Measurements from ENCODE around the gene THBS3.

Gene THBS3

GRCh38 chr1:155186794-155187455, 20.8 kb downstream of the THBS3 start:
- DNase-seq: peak; percentile 63

GRCh38 chr1:155186067-155186793, 21.5 kb downstream of the THBS3 start:
- DNase-seq: peak; percentile 63

GRCh38 chr1:155185783-155186066, 22.0 kb downstream of the THBS3 start:
- DNase-seq: no peak

- peak; percentile 33 for DNase-seq
Measured at GRCh38 chr1:155184835-155185782, 22.6 kb downstream of the THBS3 start.

- no peak for DNase-seq
Measured at GRCh38 chr1:155184351-155184811, 23.3 kb downstream of the THBS3 start.

- DNase-seq: no peak
Measured at GRCh38 chr1:155183775-155184221, 23.9 kb downstream of the THBS3 start.

- no peak for DNase-seq
Measured at GRCh38 chr1:155182052-155182550, 25.6 kb downstream of the THBS3 start.

- no peak for DNase-seq
Measured at GRCh38 chr1:155181371-155182051, 26.2 kb downstream of the THBS3 start.

GRCh38 chr1:155179112-155180031, 28.3 kb downstream of the THBS3 start:
- no peak for DNase-seq

GRCh38 chr1:155178441-155179111, 29.1 kb downstream of the THBS3 start:
- DNase-seq: no peak

- DNase-seq: no peak
Measured at GRCh38 chr1:155177918-155178281, 29.8 kb downstream of the THBS3 start.

- no peak for DNase-seq
Measured at GRCh38 chr1:155177192-155177917, 30.3 kb downstream of the THBS3 start.

- DNase-seq: peak; percentile 77
Measured at GRCh38 chr1:155176544-155177071, 31.1 kb downstream of the THBS3 start.

GRCh38 chr1:155175927-155176371, 31.7 kb downstream of the THBS3 start:
- peak; percentile 18 for DNase-seq

GRCh38 chr1:155175281-155175926, 32.3 kb downstream of the THBS3 start:
- DNase-seq: no peak

- no peak for DNase-seq
Measured at GRCh38 chr1:155174324-155175280, 33.1 kb downstream of the THBS3 start.

- peak; percentile 45 for DNase-seq
Measured at GRCh38 chr1:155173478-155174323, 34.0 kb downstream of the THBS3 start, which contains the start of gene TRIM46. Gene TRIM46 (plus strand): TSS chr1:155173849. CDS start chr1:155173967, 118 bp downstream.

All from DMS153 (cell line).